Ammon's horn (tissue), 1 donor: ENCODE results near the gene MTHFSD.
A peak's percentile ranks its signal among the peaks of the same experiment; 100 is the strongest.

ENCODE experiments used
- DNase-seq: peaks from one replicate; pipeline ENCODE4 v3.0.0-alpha.2; 2016; ENCODE audit warnings: low spot score

Gene MTHFSD

GRCh38 chr16:86530251-86531190 lies 24.5 kb downstream of the MTHFSD start:
- no peak for DNase-seq

GRCh38 chr16:86529160-86529559 lies 25.9 kb downstream of the MTHFSD start:
- DNase-seq, result no peak

- DNase-seq, result no peak
These were observed 26.7 kb downstream of the MTHFSD start for GRCh38 chr16:86528061-86528929.

GRCh38 chr16:86527366-86527765 lies 27.7 kb downstream of the MTHFSD start:
- DNase-seq, result no peak

GRCh38 chr16:86525696-86526095 lies 29.3 kb downstream of the MTHFSD start:
- no peak for DNase-seq

GRCh38 chr16:86524029-86524428 lies 31.0 kb downstream of the MTHFSD start:
- DNase-seq, result no peak

GRCh38 chr16:86523166-86523740 lies 31.8 kb downstream of the MTHFSD start:
- DNase-seq, result no peak

GRCh38 chr16:86522634-86523033 lies 32.4 kb downstream of the MTHFSD start:
- DNase-seq, result no peak

GRCh38 chr16:86521236-86522197 lies 33.5 kb downstream of the MTHFSD start:
- DNase-seq, result no peak

GRCh38 chr16:86520317-86521210 lies 34.5 kb downstream of the MTHFSD start:
- DNase-seq, result no peak

- DNase-seq, result peak; percentile 56
These were observed 35.3 kb downstream of the MTHFSD start for GRCh38 chr16:86519649-86520316.

GRCh38 chr16:86519007-86519648 lies 35.9 kb downstream of the MTHFSD start:
- DNase-seq, result no peak

GRCh38 chr16:86517652-86518258 lies 37.3 kb downstream of the MTHFSD start:
- DNase-seq, result peak; percentile 82

- no peak for DNase-seq
These were observed 38.0 kb downstream of the MTHFSD start for GRCh38 chr16:86517033-86517432.

GRCh38 chr16:86516623-86517003 lies 38.4 kb downstream of the MTHFSD start:
- DNase-seq, result no peak

GRCh38 chr16:86515777-86516622 lies 39.0 kb downstream of the MTHFSD start:
- DNase-seq, result no peak

- no peak for DNase-seq
These were observed 39.6 kb downstream of the MTHFSD start for GRCh38 chr16:86515413-86515776.
